Smooth muscle cell of the coronary artery (primary cell): ENCODE data around the gene BCL3. TPM values are rescaled to one million over a fixed set of nuclear protein-coding genes. Genes with fewer than 3 reads are reported as not detected.

Experiments used
- total RNA-seq: library from RNA; depleted of rRNA; stranded (reverse); fragments of >200 nt; gene quantifications from 2 replicates; pipeline ENCODE4 v1.2.3, GENCODE V29; 2014; ENCODE audit warnings: low replicate concordance

The BCL3 gene
- total RNA-seq: 4.2 and 14.9 TPM in 2 replicates

GRCh38 chr19:44748426-44749254 is at the start of gene BCL3:
BCL3 (plus strand) TSS chr19:44748708; CDS start chr19:44748791, 83 bp downstream.

GRCh38 chr19:44777715-44778347 is 29.3 kb downstream of the BCL3 start, which contains the start of gene CBLC:
CBLC (plus strand) TSS chr19:44777890; CDS start chr19:44777932, 42 bp downstream.

GRCh38 chr19:44808463-44809371 is 60.2 kb downstream of the BCL3 start, which contains the start of gene BCAM:
BCAM (plus strand) TSS chr19:44809103; CDS start chr19:44809125, 22 bp downstream.

Other genes starting within 250 kb of the BCL3 start
- 5.3 and 6.2 TPM in 2 replicates for gene ZNF180, start 248.2 kb upstream of the BCL3 start, total RNA-seq
- gene CEACAM20, start 219.0 kb upstream of the BCL3 start, total RNA-seq: not detected in 2 replicates
- gene IGSF23, start 135.1 kb upstream of the BCL3 start, total RNA-seq: 0.08 TPM in 1 of 2 replicates, not detected in the other
- 32.4 and 73.4 TPM in 2 replicates for gene PVR, start 104.8 kb upstream of the BCL3 start, total RNA-seq
- gene CEACAM19, start 77.2 kb upstream of the BCL3 start, total RNA-seq: 0.90 and 3.2 TPM in 2 replicates
- gene CEACAM16, start 49.6 kb upstream of the BCL3 start, total RNA-seq: 0.08 TPM in 1 of 2 replicates, not detected in the other
- gene CBLC, start 29.2 kb downstream of the BCL3 start, total RNA-seq: 0.08 TPM in 1 of 2 replicates, not detected in the other
- 2.6 and 7.3 TPM in 2 replicates for gene BCAM, start 60.4 kb downstream of the BCL3 start, total RNA-seq
- 23.9 and 80.6 TPM in 2 replicates for gene NECTIN2, start 97.6 kb downstream of the BCL3 start, total RNA-seq
- gene TOMM40, start 142.5 kb downstream of the BCL3 start, total RNA-seq: 23.5 and 46.5 TPM in 2 replicates
- 5.1 and 263 TPM in 2 replicates for gene APOE, start 157.1 kb downstream of the BCL3 start, total RNA-seq
- gene APOC1, start 165.9 kb downstream of the BCL3 start, total RNA-seq: 0.47 and 0.68 TPM in 2 replicates
- gene APOC4, start 193.5 kb downstream of the BCL3 start, total RNA-seq: not detected in 2 replicates
- gene APOC2, start 197.3 kb downstream of the BCL3 start, total RNA-seq: not detected in 2 replicates
- 28.5 and 28.9 TPM in 2 replicates for gene CLPTM1, start 206.7 kb downstream of the BCL3 start, total RNA-seq